8988T (cell line): ENCODE results near the gene TEKT3.
A peak's percentile ranks its signal among the peaks of the same experiment; 100 is the strongest.

ENCODE experiments used
- DNase-seq: peaks from one replicate; pipeline ENCODE4 v3.0.0; 2011

The TEKT3 gene

GRCh38 chr17:15263680-15264079 lies 77.7 kb downstream of the TEKT3 start:
- DNase-seq = no peak

DNA sequence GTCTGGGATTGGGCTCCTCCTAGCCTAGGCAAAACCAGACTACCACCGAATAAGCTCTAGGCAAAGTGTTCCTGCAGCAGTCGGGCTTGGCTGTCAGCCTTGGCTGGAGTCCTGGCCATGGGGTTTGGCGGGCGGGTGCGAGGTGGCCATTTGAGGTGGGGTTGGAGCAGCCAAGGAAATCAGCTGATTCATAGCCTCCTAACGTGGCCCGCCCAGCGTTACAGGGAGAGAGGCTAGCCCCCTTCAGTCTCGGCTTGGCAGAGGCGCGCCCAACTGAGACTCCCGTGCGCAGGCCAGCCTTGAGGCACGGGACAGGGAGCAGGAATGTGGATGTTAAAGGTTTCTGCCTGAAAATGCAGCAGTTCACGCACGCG lies 78.2 kb downstream of the TEKT3 start:
- no peak for DNase-seq

- peak; percentile 91 for DNase-seq
Measured at GRCh38 chr17:15262291-15263205, 78.8 kb downstream of the TEKT3 start.

DNA sequence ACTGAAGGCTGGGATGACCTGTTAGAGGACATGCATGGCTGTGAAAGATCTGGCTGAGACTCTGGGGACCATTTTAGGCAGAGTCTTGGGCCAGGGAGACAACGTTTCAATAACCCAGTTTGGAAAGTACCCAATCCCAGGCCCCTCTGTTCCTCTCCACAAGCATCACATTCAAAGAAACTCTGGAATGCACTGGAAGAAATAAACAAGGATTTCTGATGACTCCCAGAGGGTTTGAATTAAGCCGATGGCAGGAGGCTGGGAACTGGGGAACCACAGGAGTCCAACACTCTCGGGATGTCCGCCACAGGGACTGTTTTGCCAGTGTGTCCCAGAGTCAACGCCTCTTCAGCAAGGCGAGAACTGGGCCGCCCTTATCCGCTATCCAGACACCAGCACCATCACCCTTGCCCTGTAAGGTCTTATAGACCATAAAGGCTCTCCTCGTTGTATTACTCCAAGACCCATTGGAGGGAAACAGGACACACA lies 79.6 kb downstream of the TEKT3 start:
- no peak for DNase-seq

DNA sequence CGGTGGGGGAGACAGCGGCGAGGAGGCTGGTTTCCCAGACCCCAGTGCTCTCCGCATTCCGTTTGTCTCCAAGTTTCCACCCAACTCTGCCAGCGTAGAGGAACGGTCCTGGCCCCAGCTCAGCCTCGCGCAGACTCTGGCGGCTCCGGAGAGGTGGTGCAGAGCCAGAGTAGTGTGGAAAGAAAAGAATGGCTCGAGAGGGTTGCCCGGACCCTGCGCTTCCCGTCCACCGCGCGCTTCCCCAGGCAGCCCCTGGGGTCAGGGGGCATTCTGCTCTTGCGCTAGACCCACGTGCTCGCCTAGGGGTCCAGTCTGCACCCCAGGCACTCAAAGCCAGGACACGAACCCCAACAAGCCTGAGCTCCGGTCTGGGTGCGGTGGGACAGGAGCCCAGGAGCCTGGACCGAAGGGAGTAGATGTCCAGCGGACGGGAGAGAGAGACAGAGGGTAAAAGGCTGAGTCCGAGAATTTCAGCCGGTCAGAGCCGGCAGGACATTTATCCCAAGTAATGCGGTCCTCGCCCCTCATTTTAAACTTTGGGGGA lies 80.1 kb downstream of the TEKT3 start:
- peak; percentile 75 for DNase-seq

DNA sequence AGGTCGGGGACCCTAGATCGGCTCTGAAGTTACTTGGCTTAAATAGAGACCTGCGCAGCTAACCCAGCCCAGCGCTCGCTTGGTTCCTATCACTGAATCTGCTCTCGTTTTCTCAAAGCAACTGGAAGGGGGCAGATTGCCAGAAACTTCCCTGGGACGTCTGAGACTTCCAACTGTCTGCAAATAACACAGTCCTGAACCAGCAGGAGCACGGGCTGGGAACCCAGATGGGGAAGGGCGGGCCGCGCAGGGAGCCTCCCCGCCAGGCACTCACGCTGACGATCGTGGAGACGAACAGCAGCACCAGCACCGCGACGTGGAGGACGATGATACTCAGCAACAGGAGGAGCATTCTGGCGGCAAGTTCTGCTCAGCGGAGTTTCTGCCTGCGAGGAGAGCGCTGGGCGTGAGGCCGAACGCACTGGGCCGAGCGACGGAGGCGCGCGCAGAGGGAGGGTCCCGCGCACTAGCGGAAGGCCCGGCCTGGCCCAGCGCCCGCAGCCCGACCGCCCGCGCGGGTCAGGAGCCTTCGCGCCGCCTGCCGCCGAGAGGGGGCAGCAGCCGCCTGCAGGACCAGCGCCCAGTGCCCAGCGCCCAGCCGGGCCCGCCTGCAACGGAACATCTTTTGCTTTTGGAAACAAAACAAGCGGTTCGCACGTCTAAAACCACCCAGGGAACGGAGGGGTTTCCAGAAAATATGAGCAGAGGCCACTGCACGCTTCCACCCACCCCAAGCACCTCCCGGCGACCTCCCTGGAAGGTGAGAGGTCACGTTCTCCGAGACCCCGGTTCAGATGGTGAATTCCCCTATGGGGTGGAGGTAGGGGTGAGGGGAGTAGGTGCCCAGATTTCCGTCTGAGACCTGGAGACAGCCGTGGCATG lies 80.8 kb downstream of the TEKT3 start:
- peak; percentile 82 for DNase-seq

- no peak for DNase-seq
Measured at GRCh38 chr17:15257796-15258512, 83.4 kb downstream of the TEKT3 start.

- peak; percentile 63 for DNase-seq
Measured at GRCh38 chr17:15257258-15257788, 84.1 kb downstream of the TEKT3 start.

- no peak for DNase-seq
Measured at GRCh38 chr17:15256689-15257088, 84.7 kb downstream of the TEKT3 start.

DNA sequence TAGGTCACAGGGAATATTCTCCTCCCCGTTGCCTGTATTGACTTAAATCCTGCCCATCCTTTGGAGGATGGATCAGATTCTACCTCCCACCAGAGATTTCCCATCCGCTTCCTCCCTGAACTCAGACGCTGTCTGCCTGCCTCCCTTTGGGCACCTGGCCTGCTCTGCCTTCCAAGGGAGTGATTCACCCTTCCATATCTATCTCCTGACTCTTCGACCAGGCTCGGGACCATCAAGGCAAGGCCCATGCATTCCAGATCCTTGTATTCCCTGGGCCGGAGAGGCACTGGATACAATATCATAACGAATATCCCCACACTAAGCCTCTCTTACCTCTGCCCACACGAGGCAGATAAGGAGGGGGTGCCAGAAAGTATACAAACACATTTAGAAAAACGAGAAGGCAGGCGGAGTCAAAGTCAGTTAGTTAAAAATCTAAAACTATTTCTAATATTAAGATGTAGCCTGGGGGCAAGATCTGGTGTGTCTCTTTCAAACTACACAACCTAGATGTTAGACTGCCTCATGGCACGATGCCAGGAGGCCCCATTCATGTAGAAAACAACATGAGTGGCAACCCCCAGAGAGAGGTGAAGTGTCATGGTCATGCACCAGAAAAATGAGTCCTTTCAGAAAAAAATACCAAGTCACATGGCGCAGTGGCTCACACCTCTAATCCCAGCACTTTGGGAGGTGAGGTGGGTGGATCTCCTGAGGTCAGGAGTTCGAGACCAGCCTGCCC lies 85.5 kb downstream of the TEKT3 start:
- peak; percentile 46 for DNase-seq
